Measurements from ENCODE around the gene CDH15. TPM values are rescaled to one million over a fixed set of nuclear protein-coding genes. Genes with fewer than 3 reads are reported as not detected.

The CDH15 gene
- total and polyA plus RNA-seq, 2 of the 13 experiments (the other 11 are each of a cell fraction or from before 2014, with no cell fraction given) = 0.74 to 2.2 TPM

- TF ChIP-seq ZNF281 (CRISPR knock-in tag; IDR thresholded peaks at IDR 0.05; ENCODE audit: borderline replicate concordance) (no peak), ZNF446 (CRISPR knock-in tag; IDR thresholded peaks at IDR 0.05) (no peak), ZNF891 (CRISPR knock-in tag; IDR thresholded peaks at IDR 0.05) (no peak), BRD4 (CRISPR knock-in tag; IDR thresholded peaks at IDR 0.05) (no peak), SRSF4 (IDR thresholded peaks at IDR 0.05; ENCODE audit: low read depth, low read length, poor library complexity, severe bottlenecking) (no peak), E2F1 (CRISPR knock-in tag; IDR thresholded peaks at IDR 0.05) (no peak), UBTF (CRISPR knock-in tag; IDR thresholded peaks at IDR 0.05) (peak; percentile 36; the same call in 1 of the 2 replicates), XRCC5 (optimal IDR thresholded peaks at IDR 0.05; ENCODE audit: low read length) (no peak), JUND (CRISPR knock-in tag; IDR thresholded peaks at IDR 0.05) (no peak), MIER2 (CRISPR knock-in tag; IDR thresholded peaks at IDR 0.05) (no peak), SP5 (CRISPR knock-in tag; IDR thresholded peaks at IDR 0.05; ENCODE audit: borderline replicate concordance, low read depth) (0 out of 2 replicates have a peak, but pooled peaks have one; percentile 5), TARDBP (CRISPR knock-in tag; IDR thresholded peaks at IDR 0.05) (no peak), ZNF775 (CRISPR knock-in tag; IDR thresholded peaks at IDR 0.05; ENCODE audit: borderline replicate concordance) (no peak), ATF1 (CRISPR knock-in tag; IDR thresholded peaks at IDR 0.05) (no peak), EEA1 (CRISPR knock-in tag; IDR thresholded peaks at IDR 0.05; ENCODE audit: borderline replicate concordance) (no peak), HINFP (CRISPR knock-in tag; IDR thresholded peaks at IDR 0.05; ENCODE audit: low read depth) (no peak), ZNF746 (CRISPR knock-in tag; IDR thresholded peaks at IDR 0.05) (no peak), ZNF232 (CRISPR knock-in tag; IDR thresholded peaks at IDR 0.05; ENCODE audit: borderline replicate concordance) (no peak), ZNF589 (CRISPR knock-in tag; conservative IDR thresholded peaks at IDR 0.05) (0 out of 2 replicates have a peak, but pooled peaks have one; percentile 14), ZNF350 (CRISPR knock-in tag; IDR thresholded peaks at IDR 0.05; ENCODE audit: borderline replicate concordance, low read depth) (peak; percentile 18; the same call in 1 of the 2 replicates), PHF20 (CRISPR knock-in tag; IDR thresholded peaks at IDR 0.05) (no peak; the same call in 1 of the 2 replicates), ZNF333 (CRISPR knock-in tag; IDR thresholded peaks at IDR 0.05; ENCODE audit: borderline replicate concordance) (no peak)
These were observed 11.6 kb upstream of the CDH15 start (continued) for GRCh38 chr16:89159850-89160354.
